Measurements from ENCODE around the gene OSTM1.

Gene OSTM1

GRCh38 chr6:108100003-108100402 lies 25.5 kb upstream of the OSTM1 start:
- no peak for DNase-seq (ENCODE audit: low read depth)

GRCh38 chr6:108097882-108098281 lies 23.3 kb upstream of the OSTM1 start:
- DNase-seq (ENCODE audit: low read depth), result no peak

GRCh38 chr6:108093781-108094300 lies 19.3 kb upstream of the OSTM1 start:
- DNase-seq (ENCODE audit: low read depth), result no peak

- no peak for DNase-seq (ENCODE audit: low read depth)
Measured at GRCh38 chr6:108091288-108091687, 16.7 kb upstream of the OSTM1 start.

- no peak for DNase-seq (ENCODE audit: low read depth)
Measured at GRCh38 chr6:108083349-108083748, 8.8 kb upstream of the OSTM1 start.

GRCh38 chr6:108082539-108082938 lies 8.0 kb upstream of the OSTM1 start:
- DNase-seq (ENCODE audit: low read depth), result no peak

- DNase-seq (ENCODE audit: low read depth), result no peak
Measured at GRCh38 chr6:108080010-108080780, 5.7 kb upstream of the OSTM1 start.

- DNase-seq (ENCODE audit: low read depth), result no peak
Measured at GRCh38 chr6:108078191-108078590, 3.6 kb upstream of the OSTM1 start.

- no peak for DNase-seq (ENCODE audit: low read depth)
Measured at GRCh38 chr6:108074057-108074358, 533 bp downstream of the OSTM1 start.

GRCh38 chr6:108071736-108072276 lies 2.7 kb downstream of the OSTM1 start:
- DNase-seq (ENCODE audit: low read depth), result no peak

- DNase-seq (ENCODE audit: low read depth), result no peak
Measured at GRCh38 chr6:108068618-108069017, 5.9 kb downstream of the OSTM1 start.

- no peak for DNase-seq (ENCODE audit: low read depth)
Measured at GRCh38 chr6:108068182-108068581, 6.4 kb downstream of the OSTM1 start.

- no peak for DNase-seq (ENCODE audit: low read depth)
Measured at GRCh38 chr6:108052706-108053105, 21.8 kb downstream of the OSTM1 start.

GRCh38 chr6:108051481-108051880 lies 23.1 kb downstream of the OSTM1 start:
- no peak for DNase-seq (ENCODE audit: low read depth)

GRCh38 chr6:108039681-108040080 lies 34.9 kb downstream of the OSTM1 start:
- no peak for DNase-seq (ENCODE audit: low read depth)

GRCh38 chr6:108036884-108037283 lies 37.7 kb downstream of the OSTM1 start:
- DNase-seq (ENCODE audit: low read depth), result no peak

GRCh38 chr6:108031968-108032367 lies 42.6 kb downstream of the OSTM1 start:
- DNase-seq (ENCODE audit: low read depth), result no peak

GRCh38 chr6:108030211-108030610 lies 44.3 kb downstream of the OSTM1 start:
- DNase-seq (ENCODE audit: low read depth), result no peak

GRCh38 chr6:108029226-108029921 lies 45.2 kb downstream of the OSTM1 start:
- DNase-seq (ENCODE audit: low read depth), result no peak

GRCh38 chr6:108027594-108027993 lies 46.9 kb downstream of the OSTM1 start:
- no peak for DNase-seq (ENCODE audit: low read depth)

- DNase-seq (ENCODE audit: low read depth), result no peak
Measured at GRCh38 chr6:108027056-108027455, 47.5 kb downstream of the OSTM1 start.

- no peak for DNase-seq (ENCODE audit: low read depth)
Measured at GRCh38 chr6:108024427-108025073, 50.0 kb downstream of the OSTM1 start.
